UCSD-AML1 (cell line): Measurements from ENCODE around the gene CD48.

Source experiments
- DNase-seq: peaks from one replicate; lab custom pipeline; 2025; ENCODE audit not compliant: unreplicated experiment; lab: John Stamatoyannopoulos, UW

Gene CD48

DNA sequence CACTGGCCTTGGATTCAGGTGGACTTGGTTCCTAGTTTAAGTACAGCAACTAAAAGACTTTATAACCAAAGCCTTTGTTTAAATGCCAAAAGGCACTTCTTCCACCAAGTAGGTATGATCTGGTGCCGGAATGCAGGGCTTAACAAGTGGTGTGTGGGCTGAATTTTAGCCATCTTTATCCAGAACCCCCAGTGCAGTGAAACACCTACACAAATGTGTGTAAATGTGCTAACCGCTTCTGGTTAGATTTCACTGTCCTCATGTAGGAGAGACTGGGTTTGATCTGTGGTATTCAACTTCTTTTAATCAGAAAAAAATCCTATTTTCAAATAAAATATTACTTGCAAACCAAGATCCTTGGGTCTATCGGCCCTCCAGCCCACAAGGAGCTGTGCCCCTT is 75.1 kb downstream of the CD48 start:
- DNase-seq, result no peak

DNA sequence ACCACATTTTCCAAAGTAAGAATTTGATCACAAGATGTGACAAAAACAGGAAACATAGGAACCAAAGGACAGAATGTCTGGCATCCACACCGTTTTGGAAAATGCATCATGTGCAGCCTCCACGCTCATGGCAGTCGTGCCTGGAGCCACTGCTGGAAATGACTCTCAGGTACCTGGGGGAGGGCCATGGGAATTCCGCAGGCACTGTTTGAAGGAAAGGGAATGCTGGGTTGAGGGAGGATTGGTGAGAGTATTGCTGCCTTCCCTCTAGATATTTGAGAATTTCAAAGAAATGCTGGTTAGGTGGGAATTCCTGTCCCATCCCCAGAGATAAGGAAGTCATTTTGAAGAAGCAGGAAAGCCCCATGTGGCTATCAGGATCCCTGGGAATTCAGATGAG is 75.5 kb downstream of the CD48 start:
- DNase-seq, result no peak

DNA sequence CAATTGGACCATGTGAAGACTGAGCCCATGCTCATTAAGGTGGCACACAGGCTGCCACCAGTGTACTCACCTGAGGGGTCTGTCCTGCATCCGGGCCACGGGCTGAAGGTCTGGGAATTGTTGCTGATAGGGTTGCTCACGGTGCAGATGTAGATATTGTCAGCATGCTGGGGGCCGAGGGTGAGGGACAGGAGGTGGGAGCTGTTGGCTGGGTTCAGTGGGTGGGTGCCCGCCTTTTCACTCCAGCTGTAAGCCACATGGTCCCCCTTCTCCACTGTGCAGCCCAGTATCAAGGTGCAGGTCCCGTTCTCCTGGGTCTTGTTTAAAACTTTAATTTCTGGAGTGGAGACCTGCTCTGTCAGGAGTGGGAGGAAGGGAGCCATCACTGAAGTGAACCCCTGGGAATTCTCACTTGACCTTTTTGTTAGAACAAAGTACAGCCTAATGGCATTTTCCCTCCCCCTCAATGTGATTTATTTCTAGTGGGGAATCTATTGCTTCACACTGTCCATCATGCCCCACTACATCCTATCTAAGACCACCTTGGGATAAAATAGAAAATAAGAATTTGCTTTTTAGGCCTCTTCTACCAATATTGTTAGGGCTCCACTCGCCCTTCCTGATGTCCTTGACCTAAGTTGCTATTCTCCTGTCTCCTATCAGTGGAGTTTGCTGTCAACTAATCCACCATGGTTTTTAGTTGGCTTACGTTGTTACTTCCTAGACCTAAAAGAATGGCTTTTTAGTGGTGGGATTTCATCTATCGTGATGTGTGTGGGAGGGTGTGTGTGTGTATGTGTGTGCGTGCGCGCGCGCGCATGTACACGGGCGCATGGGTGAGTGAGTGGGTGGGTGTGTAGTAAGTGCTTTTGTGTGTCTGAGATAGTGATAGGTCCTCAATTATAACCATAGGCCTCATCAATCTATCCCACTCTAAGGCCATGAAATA is 76.8 kb downstream of the CD48 start:
- no peak for DNase-seq

DNA sequence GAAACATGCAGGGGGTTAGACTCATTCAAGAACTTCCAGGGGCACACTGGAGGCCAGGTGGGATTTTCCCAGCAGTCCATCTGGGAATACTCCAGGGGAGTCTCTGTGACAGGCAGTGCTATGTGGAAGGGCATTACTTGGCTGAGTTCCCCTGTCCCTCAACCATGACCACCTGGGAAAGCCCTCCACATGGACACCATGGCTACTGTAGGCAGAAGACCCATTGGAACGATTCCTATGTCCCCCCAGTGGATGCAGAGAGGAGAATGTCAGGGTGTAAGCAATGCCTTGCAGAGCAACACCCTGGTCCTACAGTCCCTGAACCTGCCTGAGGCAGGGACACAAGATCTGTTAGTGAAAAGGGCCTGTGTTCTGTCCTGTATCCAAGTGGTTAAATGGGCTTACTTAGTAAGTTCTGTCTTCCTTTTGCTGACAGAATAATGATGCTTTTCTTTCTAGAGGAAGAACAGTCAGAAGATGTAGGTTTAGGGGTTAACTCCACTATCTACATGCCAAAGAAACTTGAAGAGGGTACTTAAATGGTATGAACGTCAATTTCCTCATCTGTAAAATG is 78.2 kb downstream of the CD48 start:
- no peak for DNase-seq

DNA sequence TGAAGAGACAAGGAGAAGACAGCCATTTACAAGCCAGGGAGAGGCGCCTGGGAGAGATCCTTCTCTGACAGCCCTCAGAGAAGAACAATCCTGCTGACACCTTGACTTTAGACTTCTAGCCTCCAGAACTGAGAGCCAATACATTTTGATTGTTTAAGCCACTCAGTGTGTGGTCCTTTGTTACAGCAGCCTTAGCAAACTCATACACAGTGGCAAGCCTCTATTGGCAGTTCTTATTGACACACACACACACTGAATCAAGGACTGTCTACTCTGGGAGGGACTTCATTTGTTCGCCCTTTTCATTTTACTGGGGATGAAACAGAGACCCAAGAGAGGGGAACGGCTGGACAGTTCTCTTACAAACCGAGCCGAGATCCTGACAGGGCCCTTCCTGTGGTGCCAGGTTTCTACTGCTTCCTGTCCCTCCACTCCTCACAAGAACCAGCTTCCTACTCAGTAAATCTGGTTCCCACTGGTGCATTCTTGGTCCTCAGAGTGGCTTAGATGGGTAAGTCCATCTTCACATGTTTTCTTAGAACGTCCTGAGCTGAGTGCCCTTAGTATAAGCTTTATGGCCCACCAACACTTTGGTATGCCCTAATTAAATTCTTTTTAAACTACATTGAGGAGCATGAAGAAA is 79.5 kb downstream of the CD48 start:
- DNase-seq, result no peak

DNA sequence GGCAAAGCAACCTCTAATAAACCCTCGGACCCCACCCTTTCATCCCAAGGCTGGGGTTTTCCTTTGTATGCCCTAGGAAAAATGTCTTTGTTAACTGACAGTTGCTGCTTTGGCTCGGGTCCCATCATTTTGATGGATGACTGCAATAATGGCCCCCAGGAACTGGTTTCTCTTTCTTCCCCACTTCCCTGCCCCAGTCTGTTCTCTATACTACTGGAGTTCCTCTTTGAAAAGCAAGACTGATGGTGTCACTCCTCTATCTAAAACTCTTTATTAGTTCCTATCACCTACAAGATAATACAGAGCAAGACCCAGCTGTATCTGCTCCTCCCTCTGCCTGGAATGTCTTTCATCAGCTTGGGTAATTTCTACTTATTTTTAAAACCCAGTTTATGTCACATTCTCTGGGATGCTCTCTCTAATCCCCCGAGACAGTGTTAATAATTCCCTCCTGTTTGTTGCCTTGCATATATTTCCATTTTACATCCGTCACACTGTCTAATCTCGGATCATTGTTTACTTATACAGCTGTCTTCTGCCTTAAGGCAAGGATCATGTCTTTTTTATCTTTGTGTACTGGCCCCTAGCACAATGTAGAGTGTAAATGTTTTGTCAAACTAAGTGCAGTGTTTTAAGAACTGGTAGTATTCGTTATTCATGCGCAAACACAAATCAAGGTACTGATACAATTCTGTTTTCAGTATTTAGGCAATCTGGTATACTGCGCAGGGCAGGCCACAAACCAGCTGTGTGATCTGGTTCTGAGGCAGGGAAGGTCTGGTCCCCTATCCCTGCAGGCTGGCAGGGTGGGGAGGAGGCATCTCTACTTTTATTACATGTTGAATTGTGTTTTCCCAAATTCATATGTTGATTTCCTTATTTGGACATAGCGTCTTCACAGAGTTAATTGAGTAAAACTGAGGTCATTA is 80.8 kb downstream of the CD48 start:
- DNase-seq, result no peak

DNA sequence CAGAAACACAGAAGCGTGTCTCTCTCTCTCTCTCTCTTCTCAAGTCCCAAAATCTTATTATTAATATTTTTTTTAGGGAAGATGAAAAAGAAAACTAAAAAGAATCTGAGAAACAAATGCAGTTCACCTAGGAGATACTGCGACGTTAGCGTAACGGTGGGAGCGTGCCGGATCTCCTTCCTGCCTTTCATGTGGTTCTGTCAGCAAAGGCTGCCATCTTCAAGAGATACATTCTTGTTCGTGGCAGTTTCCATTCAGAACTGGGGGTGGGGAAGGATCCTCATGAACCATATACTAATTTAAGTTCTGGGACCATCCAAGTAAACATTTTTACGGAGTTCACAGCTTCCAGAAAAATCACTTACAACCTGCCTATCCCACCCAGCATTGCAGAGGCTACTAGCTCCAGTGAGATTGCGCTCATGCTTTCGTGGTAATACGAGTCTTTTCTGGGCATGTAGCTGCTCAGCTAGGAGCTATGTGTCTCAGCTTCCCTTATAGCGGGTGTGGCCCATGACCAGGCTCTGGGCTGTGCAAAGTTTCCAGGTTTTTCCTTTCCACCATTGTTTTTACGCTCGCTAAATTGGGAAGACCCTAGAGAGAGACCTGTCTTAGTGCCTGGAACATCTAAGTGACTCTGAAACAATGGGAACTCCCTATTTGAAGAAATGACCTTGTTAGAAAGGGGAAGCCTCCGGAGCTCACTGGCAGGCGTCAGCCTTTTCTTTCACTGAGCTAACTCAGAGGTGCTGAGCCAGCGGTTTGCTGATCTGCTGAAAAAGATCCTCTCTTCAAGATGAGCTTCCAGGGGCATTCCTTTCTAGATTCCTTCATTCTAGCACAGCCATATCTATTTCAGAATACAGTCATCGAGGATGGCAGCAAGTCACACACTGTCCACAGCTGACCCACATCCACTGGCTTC is 82.1 kb downstream of the CD48 start:
- DNase-seq, result no peak

DNA sequence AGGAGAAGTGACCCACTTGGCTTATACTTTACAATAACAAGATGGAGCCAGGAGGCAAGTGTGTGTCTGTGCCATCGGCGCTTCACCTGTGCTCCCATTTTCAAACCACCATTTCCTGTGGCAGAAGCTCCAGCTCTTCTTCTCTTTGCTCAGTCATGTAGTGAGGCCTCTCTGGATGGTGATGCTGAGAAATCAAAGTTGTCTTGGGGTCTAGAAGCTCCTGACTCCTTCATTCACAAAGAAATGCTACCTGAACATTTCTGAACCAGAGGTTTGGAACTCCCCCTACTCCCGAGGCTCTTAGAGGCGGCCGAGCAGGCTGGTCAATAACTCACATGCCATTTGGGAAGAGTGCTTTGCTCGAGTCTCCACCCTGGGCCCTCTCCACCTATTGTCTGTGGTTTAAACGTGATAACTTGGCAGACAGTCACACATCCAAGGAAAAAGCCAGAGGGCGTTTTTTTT is 82.8 kb downstream of the CD48 start:
- no peak for DNase-seq
